ENCODE data around the gene ZBTB44.

ZBTB44 gene

DNA sequence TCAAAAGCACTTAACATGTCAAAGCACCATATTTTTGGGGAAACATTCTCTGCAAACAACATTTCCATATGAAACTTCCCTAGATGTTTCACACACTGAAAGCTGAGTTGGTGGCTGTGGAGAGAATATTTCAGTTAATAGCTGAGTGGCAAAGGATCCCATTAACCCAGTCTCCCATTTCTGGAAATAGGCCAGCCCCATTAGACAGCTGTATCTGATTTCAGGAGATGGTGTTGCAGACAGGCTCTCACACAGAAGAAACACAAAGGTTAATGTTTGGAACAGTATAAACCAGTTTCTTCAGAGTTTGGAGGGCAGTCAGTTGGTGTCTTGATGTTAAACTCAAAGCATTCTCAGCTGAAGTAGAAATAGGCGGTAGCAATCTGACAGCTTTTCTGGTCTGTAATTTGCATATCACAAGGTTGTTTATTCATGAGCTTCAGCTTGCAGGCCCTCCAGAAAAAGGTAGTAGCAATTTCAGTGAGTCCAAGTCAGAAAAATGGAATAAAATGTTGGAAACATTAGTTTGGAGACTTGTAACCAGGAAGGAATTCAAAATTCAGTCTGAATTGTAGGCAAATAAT lies 15.5 kb upstream of the ZBTB44 start:
- no peaks in the 10 kb centered on the region for H3K36me3 ChIP-seq (ENCODE audit: insufficient read depth, low read length)
- no peaks in the 10 kb centered on the region for H3K27me3 ChIP-seq (ENCODE audit: insufficient read depth, low read length, poor library complexity, severe bottlenecking)
- H3K4me2 ChIP-seq (ENCODE audit: low read depth, low read length, poor library complexity, severe bottlenecking), result no peak overlapping the region
- no peak overlapping the region for H2AFZ ChIP-seq (ENCODE audit: low read length)
- H3K9me2 ChIP-seq (replicated peaks; ENCODE audit: low read depth, low read length), result no peaks in the 10 kb centered on the region
- H3K4me3 ChIP-seq (ENCODE audit: low read length, poor library complexity, severe bottlenecking), result no peak overlapping the region
- H3K4me1 ChIP-seq (ENCODE audit: insufficient read depth, low read length, poor library complexity, severe bottlenecking), result no peaks in the 10 kb centered on the region
- H3K9me3 ChIP-seq (ENCODE audit: insufficient read depth, low read depth, low read length), result no peaks in the 10 kb centered on the region
- H4K20me1 ChIP-seq (ENCODE audit: insufficient read depth, low read length, poor library complexity, severe bottlenecking), result no peaks in the 10 kb centered on the region
- no peaks in the 10 kb centered on the region for H3F3A ChIP-seq (ENCODE audit: low read depth)
- H3K9ac ChIP-seq (ENCODE audit: low read depth, low read length, poor library complexity, severe bottlenecking), result no peak overlapping the region
- TF ChIP-seq, protein P1, sequence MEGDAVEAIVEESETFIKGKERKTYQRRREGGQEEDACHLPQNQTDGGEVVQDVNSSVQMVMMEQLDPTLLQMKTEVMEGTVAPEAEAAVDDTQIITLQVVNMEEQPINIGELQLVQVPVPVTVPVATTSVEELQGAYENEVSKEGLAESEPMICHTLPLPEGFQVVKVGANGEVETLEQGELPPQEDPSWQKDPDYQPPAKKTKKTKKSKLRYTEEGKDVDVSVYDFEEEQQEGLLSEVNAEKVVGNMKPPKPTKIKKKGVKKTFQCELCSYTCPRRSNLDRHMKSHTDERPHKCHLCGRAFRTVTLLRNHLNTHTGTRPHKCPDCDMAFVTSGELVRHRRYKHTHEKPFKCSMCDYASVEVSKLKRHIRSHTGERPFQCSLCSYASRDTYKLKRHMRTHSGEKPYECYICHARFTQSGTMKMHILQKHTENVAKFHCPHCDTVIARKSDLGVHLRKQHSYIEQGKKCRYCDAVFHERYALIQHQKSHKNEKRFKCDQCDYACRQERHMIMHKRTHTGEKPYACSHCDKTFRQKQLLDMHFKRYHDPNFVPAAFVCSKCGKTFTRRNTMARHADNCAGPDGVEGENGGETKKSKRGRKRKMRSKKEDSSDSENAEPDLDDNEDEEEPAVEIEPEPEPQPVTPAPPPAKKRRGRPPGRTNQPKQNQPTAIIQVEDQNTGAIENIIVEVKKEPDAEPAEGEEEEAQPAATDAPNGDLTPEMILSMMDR (conservative IDR thresholded peaks at IDR 0.05; ENCODE audit: low read length), result no peak
- TF ChIP-seq EZH2phosphoT487 (IDR thresholded peaks at IDR 0.05; ENCODE audit: borderline replicate concordance), result no peak
- H3K79me2 ChIP-seq (ENCODE audit: insufficient read depth, low read length), result no peaks in the 10 kb centered on the region

DNA sequence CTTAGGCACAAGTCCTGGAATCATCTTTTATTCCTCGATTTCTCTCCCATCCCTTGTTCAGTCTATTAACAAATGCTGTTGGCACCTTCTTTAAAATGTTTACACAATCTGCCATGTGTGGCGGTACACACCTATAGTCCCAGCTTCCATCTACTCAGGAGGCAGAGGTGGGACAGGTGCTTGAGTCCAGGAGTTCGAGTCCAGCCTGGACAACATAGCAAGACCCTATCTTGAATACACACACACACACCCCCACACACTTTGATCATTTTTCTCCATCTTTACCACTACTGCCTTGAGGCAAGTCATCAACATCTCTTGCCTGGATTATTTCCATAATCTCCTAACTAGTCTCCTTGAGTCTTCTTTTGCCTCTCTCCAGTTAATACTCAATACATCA lies 13.7 kb upstream of the ZBTB44 start:
- Histone ChIP-seq H3K79me2 (ENCODE audit: insufficient read depth, low read length) (no peaks in the 10 kb centered on the region), H3K27me3 (ENCODE audit: insufficient read depth, low read length, poor library complexity, severe bottlenecking) (no peaks in the 10 kb centered on the region), H4K20me1 (ENCODE audit: insufficient read depth, low read length, poor library complexity, severe bottlenecking) (no peaks in the 10 kb centered on the region), H3F3A (ENCODE audit: low read depth) (no peaks in the 10 kb centered on the region), H2AFZ (ENCODE audit: low read length) (no peak overlapping the region), H3K9me3 (ENCODE audit: insufficient read depth, low read depth, low read length) (no peaks in the 10 kb centered on the region), H3K9me2 (replicated peaks; ENCODE audit: low read depth, low read length) (no peaks in the 10 kb centered on the region), H3K4me1 (ENCODE audit: insufficient read depth, low read length, poor library complexity, severe bottlenecking) (no peaks in the 10 kb centered on the region), H3K4me2 (ENCODE audit: low read depth, low read length, poor library complexity, severe bottlenecking) (no peak overlapping the region), H3K9ac (ENCODE audit: low read depth, low read length, poor library complexity, severe bottlenecking) (no peak overlapping the region), H3K36me3 (ENCODE audit: insufficient read depth, low read length) (no peaks in the 10 kb centered on the region), H3K4me3 (ENCODE audit: low read length, poor library complexity, severe bottlenecking) (no peak overlapping the region)
- TF ChIP-seq EZH2phosphoT487 (IDR thresholded peaks at IDR 0.05; ENCODE audit: borderline replicate concordance), result no peak
- TF ChIP-seq, protein P1 (conservative IDR thresholded peaks at IDR 0.05; ENCODE audit: low read length), result no peak

DNA sequence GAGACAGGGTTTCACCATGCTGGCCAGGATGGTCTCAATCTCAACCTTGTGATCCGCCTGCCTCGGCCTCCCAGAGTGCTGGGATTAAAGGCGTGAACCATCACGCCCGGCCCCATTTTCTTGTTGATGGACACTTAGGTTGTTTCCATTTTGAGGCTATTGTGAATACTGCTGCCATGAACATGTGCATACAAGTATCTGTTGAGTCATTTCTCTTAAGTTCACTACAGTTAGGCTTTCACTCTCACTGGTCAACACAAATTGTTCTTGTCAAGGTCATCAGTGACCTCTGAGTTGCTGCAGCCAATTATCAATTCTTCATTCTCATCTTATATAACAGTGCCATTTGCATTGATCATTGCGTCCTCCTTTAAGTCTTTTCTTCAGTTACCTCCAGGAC lies 13.0 kb upstream of the ZBTB44 start:
- Histone ChIP-seq H3K4me2 (ENCODE audit: low read depth, low read length, poor library complexity, severe bottlenecking) (no peak overlapping the region), H3K9me3 (ENCODE audit: insufficient read depth, low read depth, low read length) (no peaks in the 10 kb centered on the region), H3K9me2 (replicated peaks; ENCODE audit: low read depth, low read length) (no peaks in the 10 kb centered on the region), H3K27me3 (ENCODE audit: insufficient read depth, low read length, poor library complexity, severe bottlenecking) (no peaks in the 10 kb centered on the region), H3K36me3 (ENCODE audit: insufficient read depth, low read length) (no peaks in the 10 kb centered on the region), H3F3A (ENCODE audit: low read depth) (no peaks in the 10 kb centered on the region), H4K20me1 (ENCODE audit: insufficient read depth, low read length, poor library complexity, severe bottlenecking) (no peaks in the 10 kb centered on the region), H2AFZ (ENCODE audit: low read length) (no peak overlapping the region), H3K4me1 (ENCODE audit: insufficient read depth, low read length, poor library complexity, severe bottlenecking) (no peaks in the 10 kb centered on the region), H3K4me3 (ENCODE audit: low read length, poor library complexity, severe bottlenecking) (no peak overlapping the region), H3K79me2 (ENCODE audit: insufficient read depth, low read length) (no peaks in the 10 kb centered on the region), H3K9ac (ENCODE audit: low read depth, low read length, poor library complexity, severe bottlenecking) (no peak overlapping the region)
- TF ChIP-seq, protein P1 (conservative IDR thresholded peaks at IDR 0.05; ENCODE audit: low read length), result no peak
- no peak for TF ChIP-seq EZH2phosphoT487 (IDR thresholded peaks at IDR 0.05; ENCODE audit: borderline replicate concordance)
